HepG2 (cell line): ENCODE results near the gene LMOD1. TPM values are rescaled to one million over a fixed set of nuclear protein-coding genes. Genes with fewer than 3 reads are reported as not detected.

Experiments
- DZIP1 ChIP-seq: sonication (generic); formaldehyde crosslinking; IDR thresholded peaks from 2 replicates; pipeline ENCODE4 v1.5.0; 2020; ENCODE audit warnings: mild to moderate bottlenecking, missing genetic modification reagents
- EHMT2 ChIP-seq: fragments of 200-600 bp; sonication (generic); IDR thresholded peaks from 2 replicates; pipeline ENCODE4 v1.7.0; 2017; ENCODE audit warnings: antibody characterized with exemption, low read depth, low read length, borderline replicate concordance
- ESRRA ChIP-seq: sonication (generic); formaldehyde crosslinking; IDR thresholded peaks from 2 replicates; pipeline ENCODE4 v1.5.1; 2020; ENCODE audit warnings: mild to moderate bottlenecking, low read depth, missing genetic modification reagents
- KLF16 ChIP-seq, 2 experiments: sonication (generic) in 1 of 2; formaldehyde crosslinking in 1 of 2; IDR thresholded peaks; 2 replicates each; pipeline versions ENCODE4 v1.6.1 to v1.8.0; 2016 to 2023; ENCODE audit warnings: missing genetic modification reagents in 2 of 2, missing compliant biosample characterization in 1 of 2
- NR1H2 ChIP-seq: sonication (generic); formaldehyde crosslinking; IDR thresholded peaks from 2 replicates; pipeline ENCODE4 v1.8.1; 2022; ENCODE audit warnings: low read depth, missing genetic modification reagents, borderline replicate concordance
- RNF2 ChIP-seq: fragments of 450-650 bp; conservative IDR thresholded peaks from 2 replicates; pipeline ENCODE4 v1.6.1; 2016; ENCODE audit warnings: low read depth
- SIX1 ChIP-seq: sonication (generic); formaldehyde crosslinking; IDR thresholded peaks from 2 replicates; pipeline ENCODE4 v1.4.0; 2020; ENCODE audit warnings: missing genetic modification reagents, borderline replicate concordance
- SOX5 ChIP-seq: IDR thresholded peaks from 2 replicates; pipeline ENCODE4 v1.6.1; 2016; ENCODE audit warnings: borderline replicate concordance
- THYN1 ChIP-seq: sonication (generic); formaldehyde crosslinking; IDR thresholded peaks from 2 replicates; pipeline ENCODE4 v1.8.1; 2023; ENCODE audit warnings: low read depth, mild to moderate bottlenecking, moderate library complexity, missing genetic modification reagents, borderline replicate concordance
- WIZ ChIP-seq: sonication (generic); formaldehyde crosslinking; IDR thresholded peaks from 2 replicates; pipeline ENCODE4 v1.5.1; 2020; ENCODE audit warnings: mild to moderate bottlenecking, missing genetic modification reagents
- YY1 ChIP-seq: IDR thresholded peaks from 2 replicates; pipeline ENCODE4 v1.6.1; 2011; ENCODE audit warnings: low read length, low read depth, moderate library complexity, mild to moderate bottlenecking; ENCODE audit not compliant: insufficient read depth, insufficient replicate concordance
- ZNF33B ChIP-seq: sonication (generic); formaldehyde crosslinking; IDR thresholded peaks from 2 replicates; pipeline ENCODE4 v1.5.1; 2020; ENCODE audit warnings: mild to moderate bottlenecking, missing genetic modification reagents
- ZNF616 ChIP-seq: sonication (generic); formaldehyde crosslinking; IDR thresholded peaks from 2 replicates; pipeline ENCODE4 v1.5.0; 2020; ENCODE audit warnings: low read depth, mild to moderate bottlenecking, missing genetic modification reagents
- ZNF781 ChIP-seq: sonication (generic); formaldehyde crosslinking; IDR thresholded peaks from 2 replicates; pipeline ENCODE4 v1.5.1; 2020; ENCODE audit warnings: borderline replicate concordance, mild to moderate bottlenecking, missing genetic modification reagents; ENCODE audit errors: not compliant biosample characterization
- ZNF891 ChIP-seq: sonication (generic); formaldehyde crosslinking; IDR thresholded peaks from 2 replicates; pipeline ENCODE4 v1.5.0; 2020; ENCODE audit warnings: mild to moderate bottlenecking, missing genetic modification reagents
- polyA plus RNA-seq, 8 experiments: library from polyadenylated mRNA; depleted of rRNA in 3 of 8; stranded (reverse) in 7 of 8; unstranded in 1 of 8; fragments of >200 nt; fragmentation: Illumina TruSeq in 4 of 8; extraction: Trizol in 4 of 8; gene quantifications; 2 replicates each; pipeline versions ENCODE4 v1.2.1 to v1.2.3, GENCODE V29; 2011 to 2016; ENCODE audit warnings: low read depth in 4 of 8, missing spikeins in 1 of 8, mixed read lengths in 1 of 8; ENCODE audit not compliant: insufficient read depth in 1 of 8
- total RNA-seq, 5 experiments: library from RNA; depleted of rRNA; stranded (reverse); fragments of >200 nt; fragmentation: Illumina TruSeq; extraction: Trizol; gene quantifications; 2 replicates each; pipeline ENCODE4 v1.2.3, GENCODE V29; 2016; ENCODE audit warnings: low read depth in 1 of 5
- TF ChIP-seq, protein P1 (sequence below): sonication (generic); formaldehyde crosslinking; IDR thresholded peaks from 2 replicates; pipeline ENCODE4 v1.4.0; 2020; ENCODE audit warnings: mild to moderate bottlenecking, missing genetic modification reagents
- TF ChIP-seq, protein P2 (sequence below): IDR thresholded peaks from 2 replicates; pipeline ENCODE4 v1.6.1; 2016; ENCODE audit warnings: control low read depth

Gene LMOD1
- total and polyA plus RNA-seq, 2 of the 13 experiments (the other 11 are each of a cell fraction or from before 2014, with no cell fraction given), result not detected

- TF ChIP-seq ZNF891 (CRISPR knock-in tag), result 0 out of 2 replicates have a peak, but pooled peaks have one; percentile 42
- TF ChIP-seq WIZ, result no peak
- TF ChIP-seq NR1H2 (CRISPR knock-in tag), result 0 out of 2 replicates have a peak, but pooled peaks have one; percentile 48
- TF ChIP-seq ZNF616 (CRISPR knock-in tag), result 0 out of 2 replicates have a peak, but pooled peaks have one; percentile 78
- TF ChIP-seq SOX5 (CRISPR knock-in tag), result 0 out of 2 replicates have a peak, but pooled peaks have one; percentile 6
- TF ChIP-seq, protein P1, sequence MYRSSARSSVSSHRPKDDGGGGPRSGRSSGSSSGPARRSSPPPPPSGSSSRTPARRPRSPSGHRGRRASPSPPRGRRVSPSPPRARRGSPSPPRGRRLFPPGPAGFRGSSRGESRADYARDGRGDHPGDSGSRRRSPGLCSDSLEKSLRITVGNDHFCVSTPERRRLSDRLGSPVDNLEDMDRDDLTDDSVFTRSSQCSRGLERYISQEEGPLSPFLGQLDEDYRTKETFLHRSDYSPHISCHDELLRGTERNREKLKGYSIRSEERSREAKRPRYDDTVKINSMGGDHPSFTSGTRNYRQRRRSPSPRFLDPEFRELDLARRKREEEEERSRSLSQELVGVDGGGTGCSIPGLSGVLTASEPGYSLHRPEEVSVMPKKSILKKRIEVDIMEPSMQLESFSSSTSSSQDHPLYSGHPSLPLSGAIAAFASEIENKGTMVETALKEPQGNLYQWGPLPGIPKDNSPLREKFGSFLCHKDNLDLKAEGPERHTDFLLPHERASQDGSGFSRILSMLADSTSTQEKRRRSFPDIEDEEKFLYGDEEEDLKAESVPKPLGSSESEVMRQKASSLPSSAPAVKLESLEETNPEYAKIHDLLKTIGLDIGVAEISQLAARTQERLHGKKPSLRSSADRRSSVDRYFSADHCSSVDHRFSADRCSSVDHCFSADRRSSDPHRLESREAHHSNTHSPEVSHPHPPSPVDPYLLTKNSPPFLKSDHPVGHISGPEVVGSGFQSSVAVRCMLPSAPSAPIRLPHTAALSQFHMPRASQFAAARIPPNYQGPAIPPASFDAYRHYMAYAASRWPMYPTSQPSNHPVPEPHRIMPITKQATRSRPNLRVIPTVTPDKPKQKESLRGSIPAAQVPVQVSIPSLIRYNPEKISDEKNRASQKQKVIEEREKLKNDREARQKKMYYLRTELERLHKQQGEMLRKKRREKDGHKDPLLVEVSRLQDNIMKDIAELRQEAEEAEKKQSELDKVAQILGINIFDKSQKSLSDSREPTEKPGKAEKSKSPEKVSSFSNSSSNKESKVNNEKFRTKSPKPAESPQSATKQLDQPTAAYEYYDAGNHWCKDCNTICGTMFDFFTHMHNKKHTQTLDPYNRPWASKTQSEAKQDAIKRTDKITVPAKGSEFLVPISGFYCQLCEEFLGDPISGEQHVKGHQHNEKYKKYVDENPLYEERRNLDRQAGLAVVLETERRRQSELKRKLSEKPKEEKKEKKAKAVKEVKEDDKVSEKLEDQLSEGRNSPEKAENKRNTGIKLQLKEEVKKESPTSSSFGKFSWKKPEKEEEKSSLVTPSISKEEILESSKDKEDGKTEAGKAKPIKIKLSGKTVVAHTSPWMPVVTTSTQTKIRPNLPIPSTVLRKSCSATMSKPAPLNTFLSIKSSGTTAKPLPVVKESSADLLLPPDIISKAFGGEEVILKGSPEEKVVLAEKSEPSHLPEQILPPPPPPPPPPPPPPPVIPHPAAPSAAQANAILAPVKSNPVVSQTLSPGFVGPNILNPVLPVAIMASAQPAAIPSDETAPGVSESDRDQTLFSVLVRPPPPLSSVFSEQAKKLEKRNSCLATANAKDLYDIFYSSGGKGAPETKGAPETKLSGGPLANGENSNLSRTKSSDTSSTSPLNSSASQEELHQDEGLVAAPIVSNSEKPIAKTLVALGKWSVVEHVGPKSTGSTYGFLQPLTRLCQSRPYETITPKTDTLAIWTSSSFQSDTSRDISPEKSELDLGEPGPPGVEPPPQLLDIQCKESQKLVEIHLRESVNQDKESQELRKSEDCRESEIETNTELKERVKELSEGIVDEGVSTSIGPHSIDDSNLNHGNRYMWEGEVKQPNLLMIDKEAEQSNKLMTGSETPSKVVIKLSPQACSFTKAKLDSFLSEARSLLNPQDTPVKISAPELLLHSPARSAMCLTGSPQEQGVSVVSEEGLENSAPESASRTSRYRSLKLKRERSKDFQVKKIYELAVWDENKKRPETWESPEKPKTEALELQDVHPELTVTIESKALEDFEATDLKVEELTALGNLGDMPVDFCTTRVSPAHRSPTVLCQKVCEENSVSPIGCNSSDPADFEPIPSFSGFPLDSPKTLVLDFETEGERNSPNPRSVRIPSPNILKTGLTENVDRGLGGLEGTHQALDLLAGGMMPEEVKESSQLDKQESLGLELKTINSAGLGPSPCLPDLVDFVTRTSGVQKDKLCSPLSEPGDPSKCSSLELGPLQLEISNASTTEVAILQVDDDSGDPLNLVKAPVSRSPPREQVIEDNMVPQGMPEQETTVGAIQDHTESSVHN (CRISPR knock-in tag), result no peak
- no peak for TF ChIP-seq ESRRA (CRISPR knock-in tag)
- TF ChIP-seq EHMT2, result no peak
- TF ChIP-seq ZNF33B (CRISPR knock-in tag), result no peak
- peak; percentile 85 for TF ChIP-seq YY1
- TF ChIP-seq THYN1, result no peak
- no peak for TF ChIP-seq DZIP1
- TF ChIP-seq, protein P2, sequence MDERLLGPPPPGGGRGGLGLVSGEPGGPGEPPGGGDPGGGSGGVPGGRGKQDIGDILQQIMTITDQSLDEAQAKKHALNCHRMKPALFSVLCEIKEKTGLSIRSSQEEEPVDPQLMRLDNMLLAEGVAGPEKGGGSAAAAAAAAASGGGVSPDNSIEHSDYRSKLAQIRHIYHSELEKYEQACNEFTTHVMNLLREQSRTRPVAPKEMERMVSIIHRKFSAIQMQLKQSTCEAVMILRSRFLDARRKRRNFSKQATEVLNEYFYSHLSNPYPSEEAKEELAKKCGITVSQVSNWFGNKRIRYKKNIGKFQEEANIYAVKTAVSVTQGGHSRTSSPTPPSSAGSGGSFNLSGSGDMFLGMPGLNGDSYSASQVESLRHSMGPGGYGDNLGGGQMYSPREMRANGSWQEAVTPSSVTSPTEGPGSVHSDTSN (CRISPR knock-in tag), result no peak
- TF ChIP-seq KLF16 (CRISPR knock-in tag; IDR thresholded peaks at IDR 0.05), result peak in 1 of 2 experiments; percentile 25; a peak in 1 of 4 replicates
- no peak for TF ChIP-seq SIX1 (CRISPR knock-in tag)
- TF ChIP-seq ZNF781 (CRISPR knock-in tag), result no peak
- TF ChIP-seq RNF2, result no peak
Measured at GRCh38 chr1:201982623-201983379, 36.5 kb upstream of the LMOD1 start, which contains the start of gene RNPEP (continued).
